A673 (cell line): Measurements from ENCODE around the gene SPIRE2.

Experiments used
- CTCF ChIP-seq: fragments of 300-800, 200-600 bp; sonication (generic); conservative IDR thresholded peaks from 2 replicates; pipeline ENCODE4 v1.5.1; 2017; ENCODE audit warnings: low read depth, mild to moderate bottlenecking, antibody characterized with exemption, low read length, moderate library complexity, mixed read lengths
- EZH2 ChIP-seq: fragments of 200-600 bp; sonication (generic); IDR thresholded peaks from 2 replicates; pipeline ENCODE4 v1.6.1; 2017; ENCODE audit warnings: borderline replicate concordance, low read depth, mild to moderate bottlenecking, mixed read lengths, antibody characterized with exemption, low read length; ENCODE audit not compliant: poor library complexity, severe bottlenecking

DNA sequence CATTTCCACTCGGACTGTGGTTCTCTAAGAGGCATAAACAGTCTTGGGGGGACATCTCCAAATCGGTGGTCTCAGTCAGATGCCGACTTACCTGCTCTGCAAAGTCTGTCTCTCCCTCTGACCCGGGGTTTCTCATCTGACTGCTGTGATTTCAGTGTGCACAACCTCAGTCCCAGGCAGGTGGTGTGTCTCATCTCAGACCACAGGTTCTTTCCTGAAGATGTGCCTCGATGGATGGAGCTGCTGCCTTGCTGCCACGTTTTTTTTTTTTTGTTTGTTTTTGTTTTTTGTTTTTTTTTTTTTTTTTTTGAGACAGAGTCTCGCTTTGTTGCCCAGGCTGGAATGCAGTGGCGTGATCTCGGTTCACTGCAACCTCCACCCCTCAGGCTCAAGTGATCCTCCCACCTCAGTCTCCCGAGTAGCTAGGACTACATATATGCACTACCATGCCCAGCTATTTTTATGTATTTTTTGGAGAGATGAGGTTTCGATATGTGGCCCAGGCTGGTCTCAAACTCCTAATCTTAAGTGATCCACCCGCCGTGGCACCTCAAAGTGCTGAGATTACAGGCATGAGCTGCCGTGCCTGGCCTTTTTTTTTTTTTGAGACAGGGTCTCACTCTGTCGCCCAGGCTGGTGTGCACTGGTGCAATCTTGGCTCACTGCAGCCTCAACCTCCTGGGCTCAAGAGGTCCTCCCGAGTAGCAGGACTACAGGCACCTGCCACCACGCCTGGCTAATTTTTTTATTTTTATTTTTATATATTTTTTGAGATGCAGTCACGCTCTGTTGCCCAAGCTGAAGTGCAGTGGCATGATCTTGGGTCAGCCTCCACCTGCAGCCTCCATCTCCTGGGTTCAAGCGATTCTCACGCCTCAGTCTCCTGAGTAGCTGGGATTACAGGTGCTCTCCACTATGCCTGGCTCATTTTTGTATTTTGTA lies 15.4 kb downstream of the SPIRE2 start:
- no peak for TF ChIP-seq CTCF
- no peak for TF ChIP-seq EZH2
